H1 (cell line): ENCODE results near the gene MEI1. TPM values are rescaled to one million over a fixed set of nuclear protein-coding genes. Genes with fewer than 3 reads are reported as not detected.
A peak's percentile ranks its signal among the peaks of the same experiment; 100 is the strongest.

Experiments used
- CTCF ChIA-PET: fragments of 300-600 bp; sonication (Branson Sonifier 250); formaldehyde crosslinking; loops from one replicate; lab custom pipeline; 2021; ENCODE audit not compliant: partially characterized antibody; lab: Charles Lee
- POLR2A ChIA-PET: fragments of 300-600 bp; sonication (Branson Sonifier 250); formaldehyde crosslinking; loops from one replicate; lab custom pipeline; 2021; ENCODE audit warnings: inconsistent platforms; ENCODE audit not compliant: partially characterized antibody; lab: Charles Lee
- DNase-seq, 2 experiments: peaks; one replicate each; pipeline versions ENCODE4 v3.0.0 to v3.0.0-alpha.2; 2010 to 2022; ENCODE audit warnings: low spot score in 2 of 2, low read depth in 1 of 2, mixed read lengths in 1 of 2
- FAIRE-seq: peaks from 2 replicates; lab custom pipeline; 2011; peaks lifted over from hg19 to GRCh38; lab: Jason Lieb, UNC
- H2AFZ ChIP-seq: 2 replicates; pipeline ENCODE4 v1.8.1; 2012; ENCODE audit warnings: low read length, inconsistent platforms
- H2AK5ac ChIP-seq: 2 replicates; pipeline ENCODE4 v1.6.1; 2013; ENCODE audit warnings: low read depth, low read length
- H2BK120ac ChIP-seq: replicated peaks from 2 replicates; pipeline ENCODE3; 2013; ENCODE audit warnings: low read depth, low read length, inconsistent platforms
- H2BK12ac ChIP-seq: 2 replicates; pipeline ENCODE4 v1.6.1; 2013; ENCODE audit warnings: low read depth, low read length
- H2BK15ac ChIP-seq: 2 replicates; pipeline ENCODE4 v1.6.1; 2013; ENCODE audit warnings: low read length
- H2BK20ac ChIP-seq: 2 replicates; pipeline ENCODE4 v1.6.1; 2013; ENCODE audit warnings: low read length
- H2BK5ac ChIP-seq: 2 replicates; pipeline ENCODE4 v1.6.1; 2013; ENCODE audit warnings: low read depth, low read length
- H3K14ac ChIP-seq: 2 replicates; pipeline ENCODE4 v1.6.1; 2013; ENCODE audit warnings: inconsistent platforms; ENCODE audit not compliant: insufficient read length
- H3K18ac ChIP-seq: 2 replicates; pipeline ENCODE4 v1.6.1; 2013; ENCODE audit warnings: low read length; ENCODE audit errors: extremely low read depth
- H3K23ac ChIP-seq: 2 replicates; pipeline ENCODE4 v1.6.1; 2013; ENCODE audit warnings: inconsistent platforms; ENCODE audit not compliant: insufficient read length
- H3K23me2 ChIP-seq: 2 replicates; pipeline ENCODE4 v1.6.1; 2013; ENCODE audit warnings: low read depth, low read length
- H3K27ac ChIP-seq: 2 replicates; pipeline ENCODE4 v1.6.1; 2011; ENCODE audit warnings: low read depth, low read length, inconsistent platforms
- H3K27me3 ChIP-seq, 4 experiments: replicated peaks in 1 of 4; 1 replicate in 1 of 4; 2 replicates in 3 of 4; pipeline versions ENCODE4 v1.6.1 to v1.8.1; 2011 to 2013; ENCODE audit warnings: low read length in 3 of 4, mild to moderate bottlenecking in 3 of 4, inconsistent platforms in 2 of 4, mixed read lengths in 2 of 4, moderate library complexity in 1 of 4; ENCODE audit not compliant: control insufficient read depth in 3 of 4, insufficient read depth in 3 of 4; ENCODE audit errors: extremely low read depth in 1 of 4
- H3K36me3 ChIP-seq, 4 experiments: 2 replicates each; pipeline versions ENCODE4 v1.6.1 to v1.8.1; 2011 to 2013; ENCODE audit warnings: mild to moderate bottlenecking in 4 of 4, low read length in 3 of 4, moderate library complexity in 2 of 4, control low read depth in 1 of 4, inconsistent platforms in 1 of 4; ENCODE audit not compliant: insufficient read depth in 4 of 4, control insufficient read depth in 2 of 4
- H3K4ac ChIP-seq: replicated peaks from 2 replicates; pipeline ENCODE3; 2013; ENCODE audit warnings: low read length, low read depth, mixed read lengths, inconsistent platforms; ENCODE audit not compliant: insufficient read length
- H3K4me1 ChIP-seq, 4 experiments: replicated peaks in 1 of 4; 1 replicate in 1 of 4; 2 replicates in 3 of 4; pipeline versions ENCODE4 v1.6.1 to v1.8.1; 2011 to 2013; ENCODE audit warnings: low read length in 3 of 4, inconsistent platforms in 2 of 4, mixed read lengths in 1 of 4; ENCODE audit not compliant: insufficient read depth in 4 of 4, control insufficient read depth in 3 of 4
- H3K4me2 ChIP-seq, 2 experiments: 2 replicates each; pipeline versions ENCODE4 v1.6.1 to v1.8.1; 2011 to 2013; ENCODE audit warnings: low read depth in 2 of 2, low read length in 2 of 2, control low read depth in 1 of 2, inconsistent platforms in 1 of 2, mild to moderate bottlenecking in 1 of 2; ENCODE audit not compliant: insufficient read depth in 1 of 2
- H3K4me3 ChIP-seq, 4 experiments: fragments of 200-600, 300-600 bp in 1 of 4; sonication (generic), shearing (Covaris generic), sonication (Bioruptor Twin) in 1 of 4; 2 replicates each; pipeline versions ENCODE4 v1.5.1 to v1.8.1; 2011 to 2016; ENCODE audit warnings: low read length in 4 of 4, low read depth in 3 of 4, control low read depth in 2 of 4, inconsistent platforms in 2 of 4, mild to moderate bottlenecking in 2 of 4, mixed read lengths in 1 of 4, moderate library complexity in 1 of 4; ENCODE audit not compliant: insufficient read depth in 2 of 4; ENCODE audit errors: extremely low read depth in 1 of 4
- H3K56ac ChIP-seq: replicated peaks from 2 replicates; pipeline ENCODE3; 2013; ENCODE audit warnings: low read depth, mild to moderate bottlenecking, mixed read lengths, low read length, inconsistent platforms; ENCODE audit not compliant: insufficient read length
- H3K79me1 ChIP-seq: 2 replicates; pipeline ENCODE4 v1.6.1; 2013; ENCODE audit warnings: low read depth, low read length, control low read depth
- H3K79me2 ChIP-seq, 2 experiments: 2 replicates each; pipeline versions ENCODE4 v1.6.1 to v1.8.1; 2012 to 2013; ENCODE audit warnings: low read length in 2 of 2, mild to moderate bottlenecking in 2 of 2, inconsistent platforms in 1 of 2; ENCODE audit not compliant: insufficient read depth in 2 of 2, control insufficient read depth in 1 of 2
- H3K9ac ChIP-seq, 4 experiments: replicated peaks in 1 of 4; 1 replicate in 1 of 4; 2 replicates in 3 of 4; pipeline versions ENCODE4 v1.6.1 to v1.8.1; 2011 to 2013; ENCODE audit warnings: low read depth in 3 of 4, low read length in 3 of 4, control low read depth in 2 of 4, mild to moderate bottlenecking in 2 of 4, moderate library complexity in 2 of 4, inconsistent platforms in 1 of 4; ENCODE audit errors: extremely low read depth in 1 of 4
- H3K9me3 ChIP-seq, 2 experiments: 2 replicates each; pipeline versions ENCODE4 v1.6.1 to v1.8.1; 2012 to 2013; ENCODE audit warnings: mild to moderate bottlenecking in 2 of 2, moderate library complexity in 2 of 2, control low read depth in 1 of 2, inconsistent platforms in 1 of 2, low read depth in 1 of 2, low read length in 1 of 2, mixed read lengths in 1 of 2; ENCODE audit not compliant: insufficient read depth in 2 of 2
- H4K20me1 ChIP-seq, 2 experiments: replicated peaks in 1 of 2; 2 replicates each; pipeline versions ENCODE3 to v1.8.1; 2011 to 2013; ENCODE audit warnings: inconsistent platforms in 2 of 2, low read length in 2 of 2, mild to moderate bottlenecking in 1 of 2; ENCODE audit not compliant: insufficient read depth in 2 of 2, control insufficient read depth in 1 of 2
- H4K5ac ChIP-seq: 2 replicates; pipeline ENCODE4 v1.6.1; 2013; ENCODE audit warnings: low read length, low read depth, mixed read lengths, inconsistent platforms; ENCODE audit not compliant: insufficient read length
- H4K8ac ChIP-seq: 2 replicates; pipeline ENCODE4 v1.8.0; 2013; ENCODE audit warnings: mild to moderate bottlenecking, moderate library complexity, low read length, inconsistent platforms; ENCODE audit not compliant: insufficient read depth; ENCODE audit errors: extremely low read depth
- H4K91ac ChIP-seq: replicated peaks from 2 replicates; pipeline ENCODE3; 2013; ENCODE audit warnings: low read length, mixed read lengths, inconsistent platforms; ENCODE audit not compliant: insufficient read length
- ASH2L ChIP-seq: fragments of 200-600, 300-600 bp; sonication (generic); IDR thresholded peaks from one replicate; pipeline ENCODE4 v1.7.1; 2017; ENCODE audit warnings: low read length
- CTCF ChIP-seq, 3 experiments: IDR thresholded peaks; 1 replicate in 2 of 3; 2 replicates in 1 of 3; pipeline versions ENCODE4 v1.5.1 to v1.6.1; 2011; ENCODE audit warnings: low read length in 3 of 3, mild to moderate bottlenecking in 3 of 3, inconsistent platforms in 2 of 3, low read depth in 1 of 3, moderate library complexity in 1 of 3; ENCODE audit not compliant: insufficient read depth in 1 of 3; ENCODE audit errors: control extremely low read depth in 1 of 3
- RAD21 ChIP-seq, 2 experiments: IDR thresholded peaks in 1 of 2; conservative IDR thresholded peaks in 1 of 2; 2 replicates each; pipeline ENCODE4 v1.6.1; 2011; ENCODE audit warnings: low read depth in 2 of 2, low read length in 2 of 2, improper control_type of control experiment in 1 of 2, inconsistent platforms in 1 of 2, mild to moderate bottlenecking in 1 of 2, moderate library complexity in 1 of 2
- WGBS, 2 experiments: shearing (Covaris generic) in 1 of 2; methylation state at CpG; one replicate each; pipeline versions ENCODE4 v1.1.6 to v1.1.7; 2013 to 2015; ENCODE audit warnings: low lambda C conversion rate in 2 of 2, mixed read lengths in 2 of 2, inconsistent platforms in 1 of 2, low coverage in 1 of 2, missing lambda C conversion rate in 1 of 2; ENCODE audit not compliant: insufficient replicate concordance in 2 of 2, insufficient coverage in 1 of 2, insufficient read length in 1 of 2; ENCODE audit errors: extremely low coverage in 1 of 2, missing lambda C conversion rate in 1 of 2; 5-methylcytosine and 5-hydroxymethylcytosine counted together
- polyA plus RNA-seq, 7 experiments: library from polyadenylated mRNA; depleted of rRNA in 3 of 7; stranded (reverse) in 5 of 7; unstranded in 2 of 7; fragments of >200 nt in 5 of 7; fragments of 200-250 nt in 2 of 7; gene quantifications; 1 replicate in 5 of 7; 2 replicates in 1 of 7; 4 replicates in 1 of 7; pipeline versions ENCODE4 v1.2.1 to v1.2.3, GENCODE V29; 2011 to 2013; ENCODE audit warnings: missing spikeins in 2 of 7, mixed read lengths in 2 of 7
- total RNA-seq: library from RNA; stranded (reverse); fragmentation: NEBNext Ultra II Directional; extraction: Animal tissue kit (Norgen Biotek cat#: 25700); gene quantifications from 2 replicates; pipeline ENCODE4 v1.2.1, GENCODE V29; 2021

The MEI1 gene
- total and polyA plus RNA-seq, 2 of the 8 experiments (the other 6 are each of a cell fraction or from before 2014, with no cell fraction given), result 0.27 to 0.54 TPM

- H3K4me3 ChIP-seq, result no peak overlapping the region
- H3K9ac ChIP-seq, result no peak overlapping the region
- no peak overlapping the region for H3K14ac ChIP-seq
- no peak overlapping the region for H2AFZ ChIP-seq
- FAIRE-seq, result no peak
- no peaks in the 10 kb centered on the region for H3K79me1 ChIP-seq
- no peaks in the 10 kb centered on the region; a peak in 1 of 8 replicates for H3K36me3 ChIP-seq
- H3K27me3 ChIP-seq, result no peaks in the 10 kb centered on the region; a peak in 1 of 7 replicates
- no peak overlapping the region for H3K4me2 ChIP-seq
- no peaks in the 10 kb centered on the region for H3K4me1 ChIP-seq
- WGBS, 2 experiments, result 66% methylated on average over 6 of the region's 6 CpGs; no CpG with 5 or more reads in 1 of the 2 experiments
- no peaks in the 10 kb centered on the region for H3K9me3 ChIP-seq
- H3K4ac ChIP-seq, result no peak overlapping the region
- H4K20me1 ChIP-seq, result no peaks in the 10 kb centered on the region
- no peaks in the 10 kb centered on the region for H3K79me2 ChIP-seq
- H3K23ac ChIP-seq, result no peak overlapping the region
- POLR2A ChIA-PET, result no interaction called here
- CTCF ChIA-PET, result interaction anchor here (0.9 to 2.8 kb wide), 7 partner anchors 9 to 45 kb away, joined by 3 to 14 read pairs (median 4); no protein-coding TSS in a partner anchor
- no peak overlapping the region for H4K5ac ChIP-seq
- H3K27ac ChIP-seq, result no peak overlapping the region
- H4K91ac ChIP-seq, result no peak overlapping the region
- H3K56ac ChIP-seq, result no peak overlapping the region
- no peak overlapping the region for H4K8ac ChIP-seq
- TF ChIP-seq CTCF (IDR thresholded peaks at IDR 0.05; ENCODE audit: control extremely low read depth in 1 of 3, insufficient read depth in 1 of 3, low read depth in 1 of 3, low read length in 3 of 3) (peak in 2 of 3 experiments; percentile 13 to 53; a peak in 2 of 4 replicates), ASH2L (no peak), RAD21 (IDR thresholded peaks at IDR 0.05 in 1 of 2, conservative IDR thresholded peaks at IDR 0.05 in 1 of 2; ENCODE audit: low read depth in 2 of 2, low read length in 2 of 2) (peak in 1 of 2 experiments; percentile 16; a peak in 1 of 4 replicates)
- no peak overlapping the region for H2BK12ac ChIP-seq
- H2BK120ac ChIP-seq, result no peak overlapping the region
- H3K18ac ChIP-seq, result no peak overlapping the region
- no peak overlapping the region for H2BK5ac ChIP-seq
- no peak for DNase-seq
- no peak overlapping the region for H2BK20ac ChIP-seq
- H2BK15ac ChIP-seq, result no peak overlapping the region
- no peaks in the 10 kb centered on the region for H3K23me2 ChIP-seq
- no peak overlapping the region for H2AK5ac ChIP-seq
Measured at GRCh38 chr22:41742918-41743317, 43.6 kb downstream of the MEI1 start.
